Left renal pelvis (tissue), 4 donors: ENCODE results near the gene RGL1. TPM values are rescaled to one million over a fixed set of nuclear protein-coding genes. Genes with fewer than 3 reads are reported as not detected.

Experiments used
- DNase-seq, 4 donors: peaks; one replicate each; pipeline ENCODE4 v3.0.0-alpha.2; 2013; ENCODE audit warnings: low read depth in 4 of 4, low spot score in 3 of 4
- polyA plus RNA-seq, 4 donors: library from polyadenylated mRNA; unstranded; fragments of 120-200 nt; gene quantifications; one replicate each; pipeline ENCODE4 v1.2.1, GENCODE V29; 2013; ENCODE audit not compliant: insufficient read length in 4 of 4

The RGL1 gene
- polyA plus RNA-seq, 4 donors: 46.7 to 158 (median 55.8) TPM

- no peak for DNase-seq
Measured at GRCh38 chr1:183884526-183884925, 79.6 kb downstream of the RGL1 start.

DNA sequence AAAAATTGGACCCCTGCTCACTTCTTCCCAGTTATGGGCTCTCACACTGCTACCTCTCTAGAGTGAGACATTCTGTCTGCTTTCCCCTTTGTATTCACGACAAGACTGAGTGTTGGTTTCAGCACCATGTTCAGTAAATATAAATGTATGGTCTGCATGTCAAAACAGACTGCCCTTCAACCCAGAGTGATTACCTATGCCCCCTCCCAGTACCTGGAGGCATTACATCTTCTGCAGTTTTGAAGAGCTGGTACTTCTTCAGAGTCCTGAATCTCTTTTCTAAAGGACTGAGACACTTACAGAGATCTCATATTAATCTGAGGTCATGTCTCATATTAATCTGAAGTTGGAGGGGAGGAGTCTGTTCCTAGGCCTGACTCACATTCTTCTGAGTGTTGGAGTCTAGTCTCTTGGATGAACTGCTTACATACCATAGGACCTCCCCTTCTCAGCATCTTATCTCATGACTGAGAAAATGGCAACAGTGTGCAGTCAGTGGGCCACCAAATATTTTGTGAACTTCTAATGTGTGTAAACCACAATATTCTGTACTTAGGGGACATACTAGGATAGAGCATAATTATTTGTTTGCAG is 80.3 kb downstream of the RGL1 start:
- DNase-seq: no peak

DNA sequence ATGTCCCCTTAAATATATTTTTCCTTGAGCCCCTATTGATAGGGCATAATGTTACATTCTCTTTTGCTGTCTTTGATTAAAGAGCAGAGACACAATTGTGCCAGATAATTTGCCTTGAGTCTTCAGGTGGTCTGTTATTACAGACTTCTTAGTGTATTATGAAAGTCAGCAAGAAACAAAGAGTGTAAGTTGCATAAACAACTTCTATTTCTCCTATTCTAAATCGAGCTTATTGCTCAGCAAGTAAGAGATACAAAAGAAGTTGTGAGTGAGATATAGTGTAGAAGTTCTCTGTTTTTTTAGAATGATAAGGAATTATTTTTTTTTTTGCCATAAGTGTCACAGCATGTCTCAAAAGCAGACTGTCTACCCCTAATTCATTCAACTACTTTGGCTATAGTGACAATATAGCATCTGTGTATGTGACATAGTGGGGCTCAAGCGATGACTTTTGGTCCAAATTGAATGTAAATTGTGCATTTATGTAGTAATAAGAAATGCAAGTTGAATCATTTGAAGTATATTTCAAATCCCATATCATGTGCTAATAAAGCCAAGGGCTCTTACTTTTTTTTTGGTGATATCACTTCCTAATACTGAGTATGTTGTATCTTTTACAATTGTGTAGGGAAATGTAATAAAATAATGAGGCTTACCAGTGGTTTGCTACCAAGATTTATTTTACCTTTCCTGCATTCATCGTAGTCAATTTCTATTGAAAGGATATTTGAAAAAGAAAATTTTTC is 81.3 kb downstream of the RGL1 start:
- DNase-seq: no peak

DNA sequence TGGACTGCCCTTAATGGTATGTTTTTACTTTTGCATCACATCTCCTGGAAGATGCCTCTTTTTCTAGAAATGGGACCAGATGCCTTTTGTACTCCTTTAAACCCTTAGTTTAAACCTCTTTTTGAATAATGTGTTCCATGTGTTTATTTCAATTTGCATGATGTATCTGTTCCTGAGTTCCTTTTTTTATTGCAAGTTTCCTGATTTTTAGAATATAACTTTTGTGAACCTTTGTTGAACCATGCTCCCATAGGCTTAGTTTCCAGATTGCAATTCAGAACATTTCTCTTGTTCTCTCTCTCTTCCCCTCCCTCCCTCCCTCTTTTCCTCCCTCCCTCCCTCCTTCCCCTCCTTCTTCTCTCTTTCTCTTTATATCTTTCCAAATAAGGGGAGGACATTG is 81.9 kb downstream of the RGL1 start:
- no peak for DNase-seq

GRCh38 chr1:183887826-183888819 is 83.2 kb downstream of the RGL1 start:
- DNase-seq: no peak

DNA sequence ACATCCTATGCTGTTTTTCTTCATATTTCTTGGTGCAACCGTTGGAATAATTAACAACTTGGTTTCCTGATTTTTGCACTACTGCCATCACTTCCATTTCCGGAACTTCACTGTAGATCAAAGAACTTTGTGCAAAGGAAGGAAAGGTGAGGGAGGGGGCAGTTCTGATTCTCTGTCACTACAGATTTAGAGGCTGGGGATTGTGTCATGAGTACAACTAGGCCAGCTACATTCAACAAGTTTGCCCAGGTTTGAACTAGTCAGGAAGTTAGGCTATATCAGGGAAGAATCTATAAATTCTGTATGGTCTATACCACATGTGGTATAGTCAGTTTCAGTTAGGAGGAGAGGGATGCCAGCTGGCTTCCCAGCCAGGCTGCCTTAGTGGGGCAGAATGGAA is 84.2 kb downstream of the RGL1 start:
- no peak for DNase-seq

- DNase-seq: no peak
Measured at GRCh38 chr1:183891158-183891856, 86.4 kb downstream of the RGL1 start.

DNA sequence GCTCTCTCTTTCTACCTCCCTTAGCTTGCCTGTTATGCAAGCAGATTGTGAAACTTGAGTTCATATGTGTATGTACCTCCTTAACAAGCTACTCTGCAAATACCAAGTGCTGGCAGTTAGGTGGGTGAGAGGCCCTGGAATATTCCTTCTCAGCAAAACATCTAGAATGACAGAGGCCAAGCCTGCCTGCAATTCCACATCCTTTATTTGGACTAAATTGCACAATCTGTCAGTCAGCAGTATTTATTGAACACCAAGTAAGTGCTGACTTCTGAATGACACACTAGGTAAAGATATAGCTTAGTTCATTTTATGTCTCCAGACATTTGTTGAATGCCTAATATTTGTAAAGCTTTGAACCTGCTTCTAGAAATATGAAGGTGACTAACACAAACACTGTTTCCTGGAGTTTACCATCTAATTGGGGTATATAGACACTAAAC is 87.5 kb downstream of the RGL1 start:
- no peak for DNase-seq

DNA sequence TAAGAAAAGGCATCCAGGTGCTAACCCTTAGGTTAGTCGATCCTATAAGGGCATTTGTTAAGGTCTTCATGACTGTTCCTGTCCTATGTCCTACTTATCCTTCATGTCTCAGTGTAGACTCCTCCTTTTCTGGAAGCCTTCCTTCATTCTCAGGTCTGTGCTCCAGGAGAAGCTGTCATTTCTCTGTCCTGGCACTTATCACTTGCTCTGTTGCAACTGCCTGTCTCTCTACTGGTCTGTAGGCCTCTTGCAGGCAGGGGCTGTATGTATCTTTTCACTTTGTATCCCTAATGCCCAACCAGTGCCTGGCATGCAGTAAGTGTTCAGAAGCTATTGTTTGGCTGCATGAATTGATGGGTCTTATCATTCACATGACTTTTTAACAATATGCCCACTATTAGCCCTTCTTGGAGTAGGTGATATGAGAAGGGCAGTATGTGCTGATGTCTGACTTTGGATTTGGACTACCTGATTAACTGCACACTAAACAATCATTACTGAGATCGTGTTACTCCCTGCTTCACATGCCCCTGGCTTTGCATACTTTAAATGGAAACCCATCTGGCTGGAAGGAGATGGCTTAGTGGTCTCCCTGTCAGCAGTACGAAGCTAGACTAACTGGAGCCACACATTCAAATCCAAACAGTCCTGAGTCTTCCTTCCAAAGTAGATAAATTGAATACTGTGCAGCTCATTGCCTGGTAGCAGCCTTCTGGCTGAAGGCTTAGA is 88.8 kb downstream of the RGL1 start:
- DNase-seq: no peak

- DNase-seq: no peak
Measured at GRCh38 chr1:183894290-183894565, 89.3 kb downstream of the RGL1 start.

- no peak for DNase-seq
Measured at GRCh38 chr1:183896466-183897048, 91.6 kb downstream of the RGL1 start.

- no peak for DNase-seq
Measured at GRCh38 chr1:183898001-183898396, 93.1 kb downstream of the RGL1 start.

GRCh38 chr1:183898610-183899009 is 93.7 kb downstream of the RGL1 start:
- DNase-seq: no peak

- DNase-seq: no peak
Measured at GRCh38 chr1:183901748-183902330, 96.9 kb downstream of the RGL1 start.

DNA sequence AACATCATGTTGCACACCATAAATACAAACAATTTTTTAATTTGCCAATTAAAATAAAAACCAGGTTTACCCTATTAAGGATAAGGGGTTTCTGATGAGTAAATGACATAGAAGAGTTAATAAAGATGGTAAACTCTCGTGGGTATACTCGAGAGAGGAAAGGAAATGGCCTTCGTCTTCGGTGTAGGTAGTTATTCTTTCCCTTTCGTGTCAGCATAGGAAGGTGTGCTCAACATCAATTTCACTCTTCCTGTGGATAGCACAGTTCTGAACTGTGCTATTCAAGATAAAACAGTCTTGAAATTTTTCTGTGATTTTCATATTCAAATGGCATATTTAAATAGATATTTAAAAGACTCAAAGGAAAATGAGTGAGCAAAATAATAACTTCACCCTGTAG is 98.2 kb downstream of the RGL1 start:
- no peak for DNase-seq

- DNase-seq: no peak
Measured at GRCh38 chr1:183905508-183906113, 100.7 kb downstream of the RGL1 start.

DNA sequence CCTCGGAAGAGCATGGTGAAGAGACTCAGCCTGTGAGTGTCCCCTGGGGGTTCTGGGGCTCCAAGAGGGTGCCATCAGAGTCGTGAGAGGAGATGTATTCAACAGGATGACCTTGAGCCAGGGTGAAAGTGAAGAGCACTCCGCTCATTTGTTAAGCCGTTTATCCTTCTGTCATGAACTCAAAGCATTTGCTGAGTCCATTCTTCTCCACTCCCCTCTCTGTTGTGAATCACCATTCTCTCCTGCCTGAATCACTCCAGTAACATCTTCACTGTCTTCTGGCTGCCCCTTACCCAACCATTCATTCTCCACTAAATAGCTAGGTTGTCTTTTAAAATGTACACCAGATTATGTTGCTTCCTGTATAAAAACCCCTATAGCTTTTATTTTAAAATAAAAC is 102.2 kb downstream of the RGL1 start:
- DNase-seq: no peak

DNA sequence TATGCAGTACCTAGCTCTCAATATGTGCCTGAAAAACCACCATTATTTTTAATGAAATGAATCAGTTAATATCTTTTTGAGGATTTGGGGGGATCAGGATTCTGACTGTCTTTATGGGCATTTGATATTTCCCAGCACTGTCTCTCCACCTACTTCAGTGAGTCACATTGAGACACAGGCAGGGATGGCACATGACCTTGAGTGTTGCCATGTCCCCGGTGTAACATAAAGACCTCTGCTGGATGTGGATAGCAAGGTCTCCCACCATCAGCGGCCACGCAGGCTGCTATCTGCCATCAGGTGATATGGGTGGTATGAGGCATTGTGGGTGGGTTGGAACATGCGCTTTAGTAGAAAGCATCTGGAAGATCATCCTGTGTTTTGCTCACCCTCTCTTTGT is 103.2 kb downstream of the RGL1 start:
- DNase-seq: no peak

- no peak for DNase-seq
Measured at GRCh38 chr1:183909672-183910071, 104.8 kb downstream of the RGL1 start.
